Fibroblast of skin of abdomen (primary cell): Measurements from ENCODE around the gene VSIG8.

Source experiments
- DNase-seq: peaks from one replicate; pipeline ENCODE4 v3.0.0-alpha.2; 2013

Gene VSIG8

GRCh38 chr1:159854693-159855192, 7.7 kb downstream of the VSIG8 start:
- peak; percentile 82 for DNase-seq

DNA sequence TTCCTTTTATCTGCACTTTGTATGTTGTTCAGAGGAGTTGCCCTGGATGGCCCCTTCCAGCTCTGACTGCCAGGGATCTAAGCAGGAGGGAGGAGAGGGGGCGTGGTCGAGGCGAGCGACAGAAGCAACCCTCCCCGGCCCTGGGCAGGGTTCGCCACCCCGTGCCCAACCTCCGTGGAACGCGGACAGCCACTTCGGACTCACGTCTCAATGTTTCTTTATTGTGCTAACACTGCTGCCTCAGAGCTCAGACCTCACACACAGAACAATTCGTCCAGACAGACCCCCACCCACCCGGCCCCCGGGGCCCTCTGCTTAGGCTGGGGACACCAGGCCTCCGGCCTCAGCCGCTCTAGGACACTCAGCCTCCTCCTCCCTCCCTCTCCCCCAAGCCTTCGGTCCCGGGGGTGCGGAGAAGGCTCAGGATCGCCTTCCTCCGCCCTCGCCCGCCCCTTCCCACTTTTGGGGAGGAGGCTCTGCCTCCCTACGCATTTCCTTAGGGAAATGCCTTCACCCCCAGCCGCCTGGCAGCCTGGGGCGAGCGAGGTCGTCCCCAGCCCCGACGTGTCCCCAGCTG, 8.3 kb downstream of the VSIG8 start:
- no peak for DNase-seq

- peak; percentile 65 for DNase-seq
Observed at GRCh38 chr1:159853417-159854115, 8.9 kb downstream of the VSIG8 start.

DNA sequence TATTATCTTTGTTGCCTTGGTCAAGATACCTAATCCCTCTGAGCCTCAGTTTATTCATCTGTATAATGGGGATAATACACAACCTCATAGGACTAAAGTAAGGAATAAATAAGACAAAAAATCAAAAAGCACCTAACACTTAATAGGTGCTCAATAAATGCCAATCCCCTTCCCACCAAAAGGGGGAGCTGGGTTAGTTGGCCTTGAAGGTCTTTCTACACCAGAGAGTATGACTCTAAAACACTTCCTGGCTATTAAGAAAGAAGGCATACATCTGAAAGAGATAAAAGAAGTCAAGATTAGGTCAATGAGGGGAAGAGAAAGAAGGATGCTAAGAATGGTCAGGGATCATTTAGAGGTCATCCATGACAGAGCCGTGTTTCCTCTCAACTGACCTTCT, 11.1 kb downstream of the VSIG8 start:
- DNase-seq: no peak

DNA sequence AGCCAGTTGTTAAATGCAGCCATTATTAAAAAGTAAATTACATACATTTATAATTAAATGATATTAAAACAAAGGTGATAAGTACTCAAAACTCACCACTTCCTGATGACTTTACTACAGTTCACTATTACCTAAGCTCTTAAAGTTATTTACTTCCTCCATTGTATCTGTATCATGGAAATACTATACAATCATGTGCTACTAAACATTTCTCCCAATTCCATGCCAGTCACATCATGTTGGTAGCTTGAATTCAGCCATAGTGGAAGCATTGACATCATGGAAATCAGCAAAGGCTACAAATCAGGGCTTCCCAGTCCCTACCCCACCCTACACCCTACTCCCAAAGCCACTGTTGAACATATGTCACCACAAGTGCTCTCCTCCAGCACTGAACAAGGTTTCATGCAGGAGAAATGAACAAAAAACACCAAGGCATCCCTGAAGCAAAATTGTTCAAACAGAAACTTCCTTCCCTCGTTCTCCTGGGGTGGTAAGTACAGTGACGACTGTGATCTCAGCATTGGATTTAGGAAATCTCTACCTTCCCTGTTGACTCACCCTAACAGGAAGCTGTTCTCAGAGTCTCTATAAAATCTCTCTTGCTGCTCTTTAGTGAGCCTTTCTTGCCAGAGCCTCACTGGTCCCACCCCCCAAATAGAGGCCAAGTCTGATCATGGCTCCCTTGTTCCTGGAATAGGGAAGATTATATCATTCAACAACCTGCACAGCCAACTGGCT, 12.7 kb downstream of the VSIG8 start:
- peak; percentile 35 for DNase-seq

GRCh38 chr1:159848326-159848725, 14.1 kb downstream of the VSIG8 start:
- no peak for DNase-seq

DNA sequence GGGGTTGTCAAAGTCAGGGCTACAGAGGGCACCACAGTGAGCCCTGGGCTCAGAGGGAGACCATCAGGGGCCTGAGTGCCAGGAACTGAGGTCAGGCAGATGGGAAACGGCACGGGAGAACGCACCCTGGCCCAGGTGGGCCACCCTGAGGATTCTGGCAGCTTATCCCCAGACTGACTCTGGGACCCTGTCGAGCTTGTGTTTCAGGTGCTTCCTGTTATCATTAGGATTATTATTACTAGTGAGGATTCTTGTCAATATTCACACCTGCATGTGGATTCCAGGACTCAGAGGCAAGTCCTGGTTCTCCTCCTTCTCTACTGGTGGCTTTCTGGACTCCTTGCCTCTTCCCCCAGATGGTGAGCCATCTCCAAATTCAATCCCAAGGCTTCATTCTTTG, 15.2 kb downstream of the VSIG8 start:
- DNase-seq: no peak

- no peak for DNase-seq
Observed at GRCh38 chr1:159845751-159846629, 16.5 kb downstream of the VSIG8 start.

GRCh38 chr1:159843459-159843858, 19.0 kb downstream of the VSIG8 start:
- no peak for DNase-seq

- no peak for DNase-seq
Observed at GRCh38 chr1:159841749-159842148, 20.7 kb downstream of the VSIG8 start.

DNA sequence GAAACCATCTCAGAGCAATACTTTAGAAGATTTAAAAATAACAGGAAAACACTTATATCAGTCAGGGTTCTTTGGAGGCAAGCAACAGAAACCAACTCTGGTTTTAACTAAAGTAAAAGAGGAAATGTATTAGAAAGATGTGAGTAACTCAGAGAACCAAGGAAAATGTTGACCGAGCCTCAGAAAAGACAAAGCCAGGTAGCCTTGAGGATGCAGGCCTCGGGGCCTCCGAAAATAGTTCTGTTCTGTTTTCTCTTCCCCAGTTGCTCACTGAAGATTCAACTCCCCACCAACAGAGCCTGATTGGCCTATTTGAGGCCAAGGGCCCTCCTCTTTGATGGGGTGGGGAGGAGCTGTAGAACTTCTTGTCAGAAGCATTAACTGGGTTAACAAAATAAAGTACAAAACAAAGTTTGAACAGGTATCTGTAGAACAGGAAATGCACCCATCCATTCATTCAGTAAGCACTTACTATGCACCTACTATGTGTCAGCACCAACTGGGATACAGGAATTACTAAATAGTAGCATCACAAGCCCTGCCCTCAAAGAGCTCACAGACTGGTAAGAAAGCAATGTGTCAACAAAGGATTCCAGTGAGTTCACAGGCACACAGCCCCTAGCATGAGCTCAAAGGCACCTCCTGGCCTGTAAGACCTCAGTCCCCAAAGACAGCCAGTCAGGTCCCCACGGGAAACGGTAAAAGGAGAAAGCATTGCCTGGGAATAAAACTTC, 23.2 kb downstream of the VSIG8 start:
- no peak for DNase-seq

GRCh38 chr1:159838715-159839114, 23.7 kb downstream of the VSIG8 start:
- no peak for DNase-seq

- no peak for DNase-seq
Observed at GRCh38 chr1:159835862-159836525, 26.5 kb downstream of the VSIG8 start.

- DNase-seq: no peak
Observed at GRCh38 chr1:159835356-159835755, 27.1 kb downstream of the VSIG8 start.

- DNase-seq: no peak
Observed at GRCh38 chr1:159832309-159832708, 30.1 kb downstream of the VSIG8 start.

DNA sequence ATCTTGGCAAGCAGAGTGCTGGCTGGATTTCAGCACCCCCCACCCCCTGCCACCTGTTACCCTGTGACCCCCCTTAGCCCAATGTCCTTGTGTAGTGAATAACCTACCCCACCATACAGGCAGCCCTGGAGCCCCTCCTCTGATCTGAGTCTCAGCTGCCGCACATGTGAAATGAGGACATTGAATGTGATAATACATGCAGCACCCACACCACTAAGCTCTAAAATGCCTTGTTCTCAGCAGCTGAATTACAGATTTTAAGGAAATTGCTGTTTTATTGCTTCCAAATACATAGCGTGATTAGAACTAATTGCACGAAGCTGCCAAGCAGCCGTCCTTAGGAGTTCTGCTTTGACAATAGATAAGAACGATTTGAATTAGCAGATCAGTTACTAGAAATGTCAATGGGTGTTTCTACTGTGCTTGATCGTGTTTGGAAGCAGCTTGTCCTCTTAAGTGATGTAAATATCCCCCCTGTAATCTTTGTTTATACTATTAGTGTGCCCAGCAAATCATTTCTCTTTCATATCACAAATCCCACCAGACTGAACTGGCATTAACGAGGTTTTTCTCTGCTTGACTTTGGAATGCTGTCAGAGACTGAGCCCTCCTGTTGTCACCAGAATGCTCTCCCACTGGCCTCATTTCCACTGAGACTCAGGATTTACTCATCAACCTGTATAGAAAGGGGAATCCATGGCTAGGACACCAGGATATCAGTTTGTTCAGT, 30.9 kb downstream of the VSIG8 start:
- DNase-seq: no peak

- DNase-seq: no peak
Observed at GRCh38 chr1:159830722-159831121, 31.7 kb downstream of the VSIG8 start.

GRCh38 chr1:159829822-159830465, 32.5 kb downstream of the VSIG8 start:
- peak; percentile 87 for DNase-seq

DNA sequence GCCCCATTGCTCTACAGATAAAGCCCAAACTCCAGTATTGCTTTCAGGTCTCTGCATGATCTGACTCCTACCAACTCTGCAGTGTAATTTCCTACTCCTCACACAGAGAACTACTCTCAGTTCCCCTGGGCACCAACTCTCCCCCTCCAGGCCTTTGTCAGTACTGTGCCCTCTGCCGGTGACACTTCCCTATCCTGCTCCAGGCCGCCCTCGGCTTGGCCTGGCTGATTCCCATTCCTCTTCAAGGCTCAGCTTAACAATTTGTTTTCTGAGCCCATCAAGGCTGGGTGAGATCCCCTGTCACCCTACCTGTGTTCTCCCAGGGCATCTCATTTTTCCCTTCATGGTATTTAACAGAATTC, 33.2 kb downstream of the VSIG8 start:
- DNase-seq: no peak

DNA sequence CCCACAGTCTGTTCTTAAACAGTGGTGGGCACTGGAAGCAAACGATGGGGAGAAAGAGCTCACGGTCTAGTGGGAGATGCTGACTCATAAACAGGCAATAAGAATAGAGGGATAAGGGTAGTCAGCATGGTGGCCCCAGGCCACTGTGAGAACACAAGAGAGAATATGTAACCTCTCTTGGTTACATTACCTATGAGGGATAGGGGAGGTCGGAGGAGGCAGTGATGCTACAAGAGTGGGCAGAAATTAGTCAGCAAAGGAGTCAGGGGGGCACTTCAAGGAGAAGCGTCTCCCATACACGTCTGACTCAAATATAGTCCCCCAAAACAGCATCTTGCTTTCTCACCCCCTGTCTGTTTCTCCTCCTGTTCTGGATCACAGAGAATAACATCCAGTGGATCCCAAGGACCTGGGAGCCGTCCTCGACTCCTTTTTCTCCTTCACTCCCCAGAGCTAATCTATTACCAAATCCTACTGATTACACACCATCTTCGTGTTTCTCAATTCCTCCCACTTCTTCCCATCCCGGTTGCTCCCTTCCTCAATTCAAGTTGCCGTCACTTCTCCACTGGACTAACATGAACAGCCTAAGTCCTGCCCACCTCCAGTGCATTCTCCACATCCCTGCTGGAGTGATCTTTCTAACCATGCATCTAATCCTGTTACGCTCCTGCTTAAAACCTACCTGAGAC, 33.7 kb downstream of the VSIG8 start:
- no peak for DNase-seq
